IPS-11a (cell line): Measurements from ENCODE around the gene MACROH2A1.

Experiments used
- H3K4me3 ChIP-seq: one replicate; pipeline ENCODE4 v1.5.1; 2013; ENCODE audit warnings: low read depth, low read length, control low read depth

The MACROH2A1 gene

DNA sequence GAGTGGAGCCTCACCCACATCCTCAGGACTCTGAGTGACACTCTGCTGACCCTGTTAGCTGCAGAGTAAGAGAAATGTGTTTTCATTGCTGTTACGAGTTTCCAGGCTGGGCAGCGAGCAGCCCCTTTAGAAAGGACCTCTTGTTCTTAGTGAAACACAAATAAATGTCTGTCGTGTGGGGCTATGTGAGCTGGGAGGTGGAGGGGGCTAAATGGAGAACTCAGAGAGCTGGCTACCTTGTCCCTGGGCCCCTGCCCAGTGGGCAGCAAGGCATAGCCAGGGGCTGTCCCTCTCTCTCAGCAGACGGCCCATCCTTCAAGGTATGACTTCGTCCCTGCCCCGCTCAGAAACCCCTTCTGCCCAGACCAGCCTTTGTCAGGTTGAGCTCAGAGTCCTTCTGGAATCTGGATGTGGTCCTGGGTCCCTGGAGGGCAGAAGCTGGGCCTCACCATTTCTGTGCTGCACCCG lies 38.0 kb upstream of the MACROH2A1 start:
- no peak overlapping the region for H3K4me3 ChIP-seq

- H3K4me3 ChIP-seq = no peak overlapping the region
Measured at GRCh38 chr5:135435467-135436330, 36.7 kb upstream of the MACROH2A1 start.

GRCh38 chr5:135434591-135435466 lies 35.8 kb upstream of the MACROH2A1 start:
- no peak overlapping the region for H3K4me3 ChIP-seq

DNA sequence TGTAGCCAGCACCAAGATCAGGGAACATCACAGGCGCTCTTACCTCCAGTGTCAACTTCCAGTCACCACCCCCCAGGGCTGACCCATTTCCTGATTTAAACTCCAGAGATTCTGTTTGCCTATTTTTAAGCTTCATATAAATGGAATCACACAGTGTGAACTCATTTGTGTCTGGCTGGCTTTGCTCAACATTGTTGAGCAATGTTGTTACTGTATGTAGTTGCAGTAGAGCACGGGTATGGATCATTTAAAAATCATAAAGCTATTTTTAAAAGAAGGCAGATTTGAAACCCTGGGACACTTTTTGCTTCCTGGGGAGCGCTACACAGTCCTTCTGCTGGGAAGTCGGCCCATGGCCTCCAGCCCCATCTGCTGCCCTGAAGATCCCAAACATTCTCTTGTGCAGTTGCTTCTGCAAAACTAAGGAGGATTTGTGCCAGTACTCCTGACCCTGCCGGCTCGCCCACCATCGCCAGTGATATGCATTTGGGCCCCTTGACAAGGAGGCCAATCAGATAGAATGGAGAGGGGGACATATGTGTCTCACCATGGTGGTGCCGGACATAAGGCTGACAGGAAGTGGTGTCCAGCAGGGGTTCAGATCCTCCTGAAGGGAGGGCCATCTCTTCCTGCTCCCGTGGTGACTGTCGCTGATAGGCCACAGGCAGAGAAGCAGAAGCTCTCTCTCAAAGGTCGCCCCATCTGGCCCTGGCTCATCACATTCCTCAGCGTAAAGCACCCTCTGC lies 34.8 kb upstream of the MACROH2A1 start:
- H3K4me3 ChIP-seq = no peak overlapping the region

DNA sequence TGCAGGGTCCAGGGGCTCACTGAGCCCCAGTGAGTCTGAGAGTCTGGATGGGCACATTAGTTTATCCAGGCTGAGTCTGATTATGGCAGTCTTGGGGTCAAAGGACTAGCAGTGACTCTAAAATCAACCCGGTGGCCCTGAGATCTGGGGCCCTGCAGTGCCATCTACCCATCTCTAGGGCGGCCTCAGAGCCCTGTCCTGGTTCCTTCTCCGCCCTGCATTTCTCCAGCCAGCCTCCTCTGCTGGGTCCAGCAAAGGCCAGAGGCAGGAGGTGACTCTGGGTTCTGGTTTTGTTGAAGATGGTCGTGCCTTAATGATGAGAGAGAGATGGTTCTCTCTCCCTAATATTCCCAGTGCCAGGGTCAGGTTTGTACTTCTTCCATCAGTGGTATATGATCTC lies 33.1 kb upstream of the MACROH2A1 start:
- H3K4me3 ChIP-seq = no peak overlapping the region

- H3K4me3 ChIP-seq = no peak overlapping the region
Measured at GRCh38 chr5:135430135-135430437, 31.1 kb upstream of the MACROH2A1 start.

- H3K4me3 ChIP-seq = no peak overlapping the region
Measured at GRCh38 chr5:135429301-135430134, 30.5 kb upstream of the MACROH2A1 start.

GRCh38 chr5:135428586-135428985 lies 29.6 kb upstream of the MACROH2A1 start:
- no peak overlapping the region for H3K4me3 ChIP-seq

DNA sequence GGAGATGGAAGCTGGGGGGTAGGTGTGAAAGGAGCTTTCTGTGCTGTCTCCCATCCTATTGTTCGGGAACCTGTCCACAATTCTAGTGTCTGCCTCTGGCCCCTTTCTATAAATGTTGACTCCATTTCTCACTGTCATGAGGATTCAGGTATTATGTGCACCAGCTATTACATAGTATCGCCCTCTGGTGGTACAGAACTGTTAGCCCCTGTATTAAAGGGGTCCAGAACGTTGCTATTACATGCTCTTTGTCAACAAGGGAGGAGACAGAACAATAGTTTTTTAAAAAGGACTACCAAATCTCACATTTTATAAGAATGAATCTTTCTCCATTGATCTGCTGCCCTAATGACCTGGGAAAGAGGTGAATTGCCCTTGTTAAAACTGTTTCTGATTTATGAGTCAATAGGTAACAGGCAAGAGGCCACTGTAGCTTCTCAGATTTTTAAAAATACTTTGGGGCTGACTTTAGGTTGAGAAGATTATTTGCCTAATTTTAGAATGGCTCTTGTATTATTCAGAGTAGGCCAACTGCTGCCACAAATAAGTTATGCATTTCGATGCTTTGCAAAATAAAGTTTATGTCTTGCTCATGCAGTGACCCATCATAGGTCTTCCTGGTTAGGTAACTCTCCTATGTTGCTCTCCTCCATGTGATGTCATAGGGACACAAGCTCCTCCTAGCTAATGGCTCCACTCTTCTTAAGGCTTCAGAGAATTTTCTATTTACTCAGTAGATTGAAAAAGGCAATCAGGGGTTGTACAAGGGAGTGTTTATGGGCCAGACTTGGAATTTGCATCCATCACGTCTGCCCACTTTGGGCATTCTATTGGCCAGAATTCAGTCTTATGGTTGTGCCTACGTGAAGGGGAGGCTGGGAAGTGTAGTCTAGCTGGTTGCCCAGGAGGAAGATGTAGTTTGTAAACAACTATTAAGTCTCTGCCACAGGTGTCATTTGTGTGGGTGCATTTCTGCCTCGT lies 27.4 kb upstream of the MACROH2A1 start:
- no peak overlapping the region for H3K4me3 ChIP-seq

- H3K4me3 ChIP-seq = no peak overlapping the region
Measured at GRCh38 chr5:135425641-135426040, 26.6 kb upstream of the MACROH2A1 start.

DNA sequence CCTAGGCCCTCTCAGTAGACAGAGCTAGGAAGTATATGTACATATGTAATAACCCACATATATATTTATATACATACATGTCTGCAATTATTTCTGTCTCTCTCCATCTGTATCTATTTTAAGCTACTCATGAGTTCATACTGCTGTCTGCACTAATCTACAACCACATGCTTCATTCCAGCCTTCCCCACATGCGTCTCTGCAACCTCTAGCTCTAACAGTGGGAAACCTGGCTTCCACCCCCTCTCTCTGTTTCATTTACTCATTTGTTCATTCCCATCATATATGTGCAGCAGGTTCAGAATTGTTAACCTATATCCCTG lies 24.8 kb upstream of the MACROH2A1 start:
- H3K4me3 ChIP-seq = no peak overlapping the region

DNA sequence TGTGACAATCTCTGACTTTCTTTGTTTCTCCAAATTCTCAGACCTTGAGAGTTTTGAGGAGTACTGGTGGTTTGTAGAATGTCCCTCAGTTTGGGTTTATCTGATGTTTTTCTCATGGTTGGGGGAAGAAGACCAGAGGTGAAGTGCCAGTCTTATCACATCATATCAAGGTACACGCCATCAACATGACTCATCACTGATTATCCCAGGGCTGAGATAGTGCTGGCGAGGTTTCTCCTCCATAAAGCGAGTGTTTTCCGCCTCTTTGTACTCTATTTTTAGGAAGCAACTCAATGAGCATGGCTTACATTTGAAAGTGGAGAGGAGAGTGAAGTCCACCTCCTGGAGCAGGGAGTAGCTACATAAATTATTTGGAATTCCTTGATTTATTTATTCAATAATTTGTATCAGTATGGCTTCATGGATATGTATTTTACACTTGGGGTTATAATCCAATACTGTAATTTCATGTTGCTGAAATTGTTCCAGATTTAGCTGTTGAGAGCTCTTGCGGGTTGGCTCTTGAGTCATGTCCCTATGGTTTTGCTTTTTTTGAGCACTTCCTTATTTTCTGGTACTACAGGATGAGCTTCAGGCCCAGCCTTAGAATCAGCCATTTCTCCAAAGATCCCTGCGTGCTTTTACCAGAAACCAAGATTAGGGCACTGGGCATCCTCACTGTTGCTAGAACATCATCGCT lies 24.3 kb upstream of the MACROH2A1 start:
- no peak overlapping the region for H3K4me3 ChIP-seq

DNA sequence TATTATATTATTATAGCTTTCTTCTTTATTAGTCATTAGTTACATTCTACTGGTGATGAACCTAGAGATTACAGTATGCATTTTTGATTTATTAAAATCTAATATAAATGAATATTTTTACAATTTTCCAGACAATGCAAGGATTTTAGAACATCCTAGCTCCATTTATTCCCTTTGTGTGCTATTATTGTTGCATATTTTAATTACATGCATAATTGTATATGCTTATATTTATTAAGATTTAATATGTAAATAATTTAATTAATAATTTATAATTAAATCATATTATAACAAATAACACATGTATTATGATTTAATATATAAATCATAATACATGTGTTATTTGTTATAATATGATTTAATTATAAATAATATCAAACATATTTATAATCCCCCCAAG lies 23.4 kb upstream of the MACROH2A1 start:
- no peak overlapping the region for H3K4me3 ChIP-seq

GRCh38 chr5:135417083-135417482 lies 18.1 kb upstream of the MACROH2A1 start:
- no peak overlapping the region for H3K4me3 ChIP-seq

DNA sequence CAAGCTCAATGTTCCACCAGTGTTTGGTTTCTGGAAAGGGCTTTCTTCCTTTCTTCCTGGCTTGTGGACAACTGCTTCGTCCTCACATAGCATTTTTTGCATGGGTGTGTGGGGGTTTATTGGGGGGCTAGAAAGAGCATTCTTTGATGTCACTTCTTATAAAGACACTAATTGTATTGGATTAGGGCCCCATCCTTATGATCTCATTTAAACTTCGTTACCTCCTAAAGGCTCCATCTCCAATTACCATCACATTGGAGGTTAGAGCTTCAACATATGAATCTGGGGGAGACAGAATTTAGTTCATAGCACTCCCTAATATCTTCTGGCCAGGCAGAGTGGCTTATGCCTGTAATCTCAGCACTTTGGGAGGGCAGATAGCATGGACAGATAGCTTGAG lies 6.1 kb upstream of the MACROH2A1 start:
- H3K4me3 ChIP-seq = no peak overlapping the region

DNA sequence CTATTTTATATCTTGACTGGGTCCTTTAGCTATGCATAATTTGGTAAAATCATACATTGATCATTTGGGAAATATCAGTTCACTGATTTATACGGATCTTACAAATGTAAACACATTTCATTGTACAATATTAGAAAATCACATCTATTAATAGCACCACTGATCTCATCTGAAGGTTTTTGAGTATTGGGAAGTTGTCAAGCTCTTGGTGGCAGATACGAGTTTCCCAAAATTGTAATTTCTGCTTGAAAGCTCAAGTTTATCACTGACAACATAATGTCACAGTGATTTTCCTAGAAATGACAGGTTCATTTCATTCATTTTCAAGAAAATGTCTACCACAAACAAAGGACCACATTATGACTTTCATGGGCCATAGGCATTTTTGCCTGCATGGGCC lies 3.0 kb upstream of the MACROH2A1 start:
- no peak overlapping the region for H3K4me3 ChIP-seq

DNA sequence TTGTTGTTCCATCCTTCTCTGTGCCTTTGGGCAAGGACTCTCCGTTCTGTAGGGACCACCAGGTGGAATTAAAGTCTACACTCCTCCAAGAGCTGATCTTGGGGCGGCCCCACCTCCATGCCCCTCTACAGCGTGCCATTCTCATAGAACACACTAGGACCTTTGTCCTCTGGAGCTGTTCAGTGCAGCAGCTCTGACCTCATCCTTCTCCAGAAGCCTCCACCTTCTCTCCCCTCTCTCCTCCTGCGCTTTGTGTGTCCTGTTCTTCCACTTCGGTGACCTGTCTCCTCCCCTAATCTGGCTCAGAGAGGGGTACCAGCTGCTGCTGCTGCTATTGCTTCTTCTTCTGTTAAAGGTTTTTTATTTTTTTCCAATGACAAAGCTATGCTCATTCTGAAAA lies 1.8 kb upstream of the MACROH2A1 start:
- no peak overlapping the region for H3K4me3 ChIP-seq

DNA sequence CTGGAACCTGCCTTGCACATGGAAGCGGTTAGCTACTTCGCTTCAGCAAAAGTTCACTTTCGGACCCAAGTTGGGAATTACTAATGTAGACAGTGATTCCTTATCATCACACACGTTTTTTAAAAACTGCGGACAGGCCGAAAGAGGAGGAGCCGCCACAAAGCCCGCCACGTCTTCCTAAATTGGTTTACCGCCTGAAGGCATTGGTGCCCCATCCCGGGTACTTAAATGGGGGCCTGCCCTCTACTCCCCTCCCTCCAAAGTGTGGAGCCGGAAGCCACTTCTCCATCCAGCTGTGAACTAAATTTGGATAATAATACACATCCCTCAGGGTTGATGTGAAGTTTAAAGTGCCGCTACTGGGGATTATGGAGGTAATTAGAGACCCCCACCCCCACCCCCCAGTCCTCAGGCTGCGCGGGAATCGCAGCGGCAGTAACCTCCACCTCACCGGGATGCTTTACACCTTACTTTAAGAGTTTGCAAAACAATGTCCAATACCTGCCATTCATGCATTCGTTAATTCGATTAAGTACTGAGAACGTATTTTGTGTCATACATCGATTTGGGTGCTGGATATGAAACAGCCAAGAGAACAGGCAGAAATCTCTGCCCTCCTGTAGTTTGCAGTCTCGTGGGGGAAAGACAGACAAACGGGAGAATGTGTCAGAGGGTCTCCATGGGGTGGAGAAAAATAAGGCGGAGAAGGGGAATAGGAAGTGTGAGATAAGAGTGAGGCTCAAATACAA lies 937 bp upstream of the MACROH2A1 start:
- H3K4me3 ChIP-seq = peak overlapping the region; percentile 47
